GM19467 (cell line): ENCODE results near the gene MUCL1.

ENCODE experiments used
- ATAC-seq: cut with Tn5 transposase; IDR thresholded peaks from one replicate; pipeline ENCODE4 v1.9.1; 2021; ENCODE audit warnings: mild to moderate bottlenecking, moderate library complexity; ENCODE audit not compliant: unreplicated experiment

The MUCL1 gene

GRCh38 chr12:54891717-54892478 is 37.6 kb downstream of the MUCL1 start:
- no peak for ATAC-seq
